Measurements from ENCODE around the gene CCDC80. TPM values are rescaled to one million over a fixed set of nuclear protein-coding genes. Genes with fewer than 3 reads are reported as not detected.
A peak's percentile ranks its signal among the peaks of the same experiment; 100 is the strongest.
"Not testable (repeated sequence)": the region's sequence is repeated elsewhere in the genome, so short reads cannot be mapped to it uniquely, and the experiment has no call there.

CCDC80 gene
- total RNA-seq, 1 experiment from 2014 or later: 1.1 TPM

DNA sequence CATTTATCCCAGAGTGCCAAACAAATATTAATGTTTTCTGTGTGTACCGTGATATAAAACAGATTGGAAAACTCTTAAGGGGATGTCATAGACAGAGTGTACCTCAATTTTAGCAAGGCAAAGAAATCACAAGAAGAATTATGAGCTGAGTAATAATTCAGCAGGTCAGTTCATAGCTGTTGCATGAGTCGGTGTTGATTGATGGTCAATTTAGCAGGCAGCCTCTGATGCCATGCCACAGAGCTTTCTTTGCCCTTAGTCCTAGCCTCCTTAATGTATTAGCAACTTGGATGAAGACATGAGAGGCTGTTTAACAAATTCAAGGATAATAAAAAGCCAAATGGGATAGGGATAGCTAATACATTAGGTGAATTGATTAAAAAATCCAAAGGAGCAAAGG lies 72.3 kb downstream of the CCDC80 start:
- no peak for TF ChIP-seq CTCF (IDR thresholded peaks at IDR 0.05; ENCODE audit: unreplicated experiment)
- no TSS peak for BruUV-seq (replicated peaks)

DNA sequence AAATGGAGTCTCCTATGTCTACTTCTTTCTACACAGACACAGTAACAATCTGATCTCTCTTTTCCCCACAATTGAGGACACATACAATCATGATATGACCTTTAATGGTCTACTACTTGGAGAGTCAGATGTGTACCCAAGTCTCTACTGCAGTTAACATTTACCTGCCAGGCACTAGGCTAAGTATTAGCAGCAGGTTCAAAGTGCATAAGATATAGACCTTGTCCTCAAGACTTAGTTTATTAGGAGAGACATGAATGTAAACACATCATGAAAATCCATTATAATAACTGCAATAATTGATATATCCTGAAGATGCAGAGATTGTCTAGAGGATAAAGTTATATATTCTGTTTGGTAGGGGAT lies 76.0 kb downstream of the CCDC80 start:
- CTCF ChIA-PET: no interaction called here
- BruUV-seq (replicated peaks): no TSS peak
- H3K27me3 Mint-ChIP-seq (ENCODE audit: unreplicated experiment): no peaks in the 10 kb centered on the region
- no peak overlapping the region for H3K27ac Mint-ChIP-seq (ENCODE audit: unreplicated experiment)
- no peak for DNase-seq
- H3K4me1 Mint-ChIP-seq (ENCODE audit: low read depth, unreplicated experiment): peaks cover 1% of the 10 kb centered on the region
- no peaks in the 10 kb centered on the region for H3K9me3 Mint-ChIP-seq (ENCODE audit: low read depth, unreplicated experiment)
- intact Hi-C loops (cut with micrococcal nuclease; ENCODE audit: unreplicated experiment): no loop called here
- TF ChIP-seq CTCF (IDR thresholded peaks at IDR 0.05; ENCODE audit: unreplicated experiment): no peak
- no peak overlapping the region for H3K4me3 Mint-ChIP-seq (ENCODE audit: low read depth, unreplicated experiment)
- peaks cover 33% of the 10 kb centered on the region for H3K36me3 Mint-ChIP-seq (ENCODE audit: insufficient read depth, unreplicated experiment)

More for the DNA sequence above, 72.3 kb downstream of the CCDC80 start:
- no peak overlapping the region for H3K27ac Mint-ChIP-seq (ENCODE audit: unreplicated experiment)
- H3K9me3 Mint-ChIP-seq (ENCODE audit: low read depth, unreplicated experiment): no peaks in the 10 kb centered on the region
- H3K36me3 Mint-ChIP-seq (ENCODE audit: insufficient read depth, unreplicated experiment): no peaks in the 10 kb centered on the region
- intact Hi-C loops (cut with micrococcal nuclease; ENCODE audit: unreplicated experiment): no loop called here
- no peak overlapping the region for H3K4me3 Mint-ChIP-seq (ENCODE audit: low read depth, unreplicated experiment)
- DNase-seq: no peak
- CTCF ChIA-PET: no interaction called here
- H3K4me1 Mint-ChIP-seq (ENCODE audit: low read depth, unreplicated experiment): no peaks in the 10 kb centered on the region
- H3K27me3 Mint-ChIP-seq (ENCODE audit: unreplicated experiment): no peaks in the 10 kb centered on the region

GRCh38 chr3:112564247-112564939 lies 76.5 kb downstream of the CCDC80 start:
- H3K9me3 Mint-ChIP-seq (ENCODE audit: low read depth, unreplicated experiment); intact Hi-C loops (cut with micrococcal nuclease; ENCODE audit: unreplicated experiment); DNase-seq; H3K27ac Mint-ChIP-seq (ENCODE audit: unreplicated experiment); BruUV-seq (replicated peaks); H3K4me1 Mint-ChIP-seq (ENCODE audit: low read depth, unreplicated experiment); H3K4me3 Mint-ChIP-seq (ENCODE audit: low read depth, unreplicated experiment); CTCF ChIA-PET; H3K27me3 Mint-ChIP-seq (ENCODE audit: unreplicated experiment): not testable (repeated sequence)
- peaks cover 37% of the 10 kb centered on the region for H3K36me3 Mint-ChIP-seq (ENCODE audit: insufficient read depth, unreplicated experiment)

DNA sequence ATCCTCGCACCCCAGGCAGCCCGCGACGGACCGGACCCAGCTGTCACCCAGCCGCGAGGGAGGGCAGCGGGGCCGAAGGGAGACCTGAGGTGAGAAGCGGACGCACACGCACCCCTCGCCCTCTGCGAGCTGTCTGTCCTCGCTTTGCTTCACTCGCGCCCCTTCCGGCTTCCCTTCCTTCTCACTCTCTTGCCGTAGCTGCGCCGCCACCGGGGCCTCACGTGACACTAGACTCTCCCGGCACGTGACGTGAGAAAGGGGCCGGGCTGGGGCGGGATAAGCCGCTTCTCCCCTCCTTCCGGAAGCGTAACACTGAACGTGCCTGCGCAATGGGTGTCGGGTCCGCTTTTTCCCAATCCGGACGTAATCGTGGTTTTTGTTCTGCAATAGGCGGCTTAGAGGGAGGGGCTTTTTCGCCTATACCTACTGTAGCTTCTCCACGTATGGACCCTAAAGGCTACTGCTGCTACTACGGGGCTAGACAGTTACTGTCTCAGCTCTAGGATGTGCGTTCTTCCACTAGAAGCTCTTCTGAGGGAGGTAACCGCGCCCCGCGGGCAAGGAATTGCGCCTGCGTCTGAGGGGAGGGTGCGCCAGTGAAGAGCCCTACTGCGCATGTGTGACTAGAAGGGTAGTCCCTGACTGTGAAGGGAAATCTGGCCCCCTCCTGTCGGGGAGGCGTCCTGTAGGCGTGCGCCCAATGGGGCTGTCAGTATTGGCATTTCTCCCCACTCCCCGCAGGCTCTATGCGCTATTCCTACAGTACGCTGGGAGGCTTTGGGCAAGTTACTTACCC lies 79.0 kb downstream of the CCDC80 start, which contains the start of the genes ATG3 and SLC35A5:
Gene ATG3, minus strand, starts transcription at position 229 of the 796 bp plus-strand sequence. CDS start 434 bp downstream, outside the sequence.
Gene SLC35A5, plus strand, starts transcription at position 312 of the 796 bp plus-strand sequence. CDS start 1,359 bp downstream, outside the sequence.
- CTCF ChIA-PET: no interaction called here
- Mint-ChIP-seq H3K27ac (ENCODE audit: unreplicated experiment) (peak within 1 kb of the TSS; percentile 94), H3K36me3 (ENCODE audit: insufficient read depth, unreplicated experiment) (peaks cover 41% of the 10 kb centered on the region), H3K4me1 (ENCODE audit: low read depth, unreplicated experiment) (peaks cover 11% of the 10 kb centered on the region), H3K27me3 (ENCODE audit: unreplicated experiment) (no peaks in the 10 kb centered on the region), H3K9me3 (ENCODE audit: low read depth, unreplicated experiment) (no peaks in the 10 kb centered on the region), H3K4me3 (ENCODE audit: low read depth, unreplicated experiment) (peak within 1 kb of the TSS; percentile 83)
- DNase-seq: peak; percentile 97
- TF ChIP-seq CTCF (IDR thresholded peaks at IDR 0.05; ENCODE audit: unreplicated experiment): no peak
- intact Hi-C loops (cut with micrococcal nuclease; ENCODE audit: unreplicated experiment): no loop called here
- BruUV-seq (replicated peaks): TSS peak; percentile 70

- H3K36me3 Mint-ChIP-seq (ENCODE audit: insufficient read depth, unreplicated experiment): peaks cover 41% of the 10 kb centered on the region
- BruUV-seq (replicated peaks): no TSS peak
- TF ChIP-seq CTCF (IDR thresholded peaks at IDR 0.05; ENCODE audit: unreplicated experiment): no peak
- intact Hi-C loops (cut with micrococcal nuclease; ENCODE audit: unreplicated experiment): no loop called here
- no peak for DNase-seq
- H3K4me3 Mint-ChIP-seq (ENCODE audit: low read depth, unreplicated experiment): peak overlapping the region; percentile 83
- CTCF ChIA-PET: no interaction called here
- H3K27me3 Mint-ChIP-seq (ENCODE audit: unreplicated experiment): no peaks in the 10 kb centered on the region
- H3K9me3 Mint-ChIP-seq (ENCODE audit: low read depth, unreplicated experiment): no peaks in the 10 kb centered on the region
- H3K4me1 Mint-ChIP-seq (ENCODE audit: low read depth, unreplicated experiment): peaks cover 11% of the 10 kb centered on the region
- peak overlapping the region; percentile 94 for H3K27ac Mint-ChIP-seq (ENCODE audit: unreplicated experiment)
Observed at GRCh38 chr3:112561484-112561733, 79.5 kb downstream of the CCDC80 start.

Data from Calu3 (cell line).